GM12873 (cell line): ENCODE data around the gene ACTRT2.

ENCODE experiments used
- TF ChIP-seq, protein P1 (sequence below): IDR thresholded peaks from 2 replicates; pipeline ENCODE4 v1.5.1; 2012; ENCODE audit warnings: low read depth, mild to moderate bottlenecking, moderate library complexity, low read length, control low read depth; ENCODE audit not compliant: insufficient read depth; ENCODE audit errors: missing control alignments

Gene ACTRT2

DNA sequence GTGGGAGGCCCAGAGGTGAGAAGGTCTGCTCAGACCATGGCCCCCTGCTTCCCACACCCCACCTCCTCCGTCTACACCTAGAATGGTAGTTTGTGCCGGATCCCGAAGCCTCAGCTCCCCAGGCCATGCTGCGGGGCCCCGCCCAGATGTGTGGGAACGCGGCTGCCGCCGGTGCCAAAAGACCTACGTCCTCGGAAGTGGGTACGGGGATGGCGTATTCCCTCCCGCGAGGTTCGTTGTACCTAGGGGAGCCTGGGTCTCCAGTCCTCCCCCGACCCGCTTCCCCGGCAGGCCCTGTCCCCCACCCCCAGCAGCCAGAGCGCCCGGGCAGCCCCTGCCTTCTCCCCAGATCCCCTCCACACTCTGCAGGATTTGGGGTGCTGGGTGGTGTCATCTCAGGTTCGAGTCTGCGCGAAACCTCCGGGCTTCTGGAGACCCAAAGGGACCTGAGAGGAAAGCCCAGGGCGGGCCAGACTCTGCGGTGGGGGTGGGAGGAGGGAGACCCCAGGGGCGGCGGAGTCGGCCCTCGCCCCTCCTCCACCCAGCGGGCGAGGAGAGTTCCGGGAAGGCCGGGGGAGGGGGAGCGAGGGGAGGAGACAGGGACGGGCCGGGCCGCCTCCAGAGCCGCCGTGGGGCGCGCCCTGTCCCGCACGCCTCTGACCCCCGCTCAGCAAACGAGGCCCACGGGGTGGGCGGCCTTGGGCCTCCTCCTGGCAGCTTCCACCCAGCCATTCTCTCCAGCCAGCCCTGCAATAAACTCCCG is 41.5 kb downstream of the ACTRT2 start:
- TF ChIP-seq, protein P1, sequence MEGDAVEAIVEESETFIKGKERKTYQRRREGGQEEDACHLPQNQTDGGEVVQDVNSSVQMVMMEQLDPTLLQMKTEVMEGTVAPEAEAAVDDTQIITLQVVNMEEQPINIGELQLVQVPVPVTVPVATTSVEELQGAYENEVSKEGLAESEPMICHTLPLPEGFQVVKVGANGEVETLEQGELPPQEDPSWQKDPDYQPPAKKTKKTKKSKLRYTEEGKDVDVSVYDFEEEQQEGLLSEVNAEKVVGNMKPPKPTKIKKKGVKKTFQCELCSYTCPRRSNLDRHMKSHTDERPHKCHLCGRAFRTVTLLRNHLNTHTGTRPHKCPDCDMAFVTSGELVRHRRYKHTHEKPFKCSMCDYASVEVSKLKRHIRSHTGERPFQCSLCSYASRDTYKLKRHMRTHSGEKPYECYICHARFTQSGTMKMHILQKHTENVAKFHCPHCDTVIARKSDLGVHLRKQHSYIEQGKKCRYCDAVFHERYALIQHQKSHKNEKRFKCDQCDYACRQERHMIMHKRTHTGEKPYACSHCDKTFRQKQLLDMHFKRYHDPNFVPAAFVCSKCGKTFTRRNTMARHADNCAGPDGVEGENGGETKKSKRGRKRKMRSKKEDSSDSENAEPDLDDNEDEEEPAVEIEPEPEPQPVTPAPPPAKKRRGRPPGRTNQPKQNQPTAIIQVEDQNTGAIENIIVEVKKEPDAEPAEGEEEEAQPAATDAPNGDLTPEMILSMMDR = no peak

DNA sequence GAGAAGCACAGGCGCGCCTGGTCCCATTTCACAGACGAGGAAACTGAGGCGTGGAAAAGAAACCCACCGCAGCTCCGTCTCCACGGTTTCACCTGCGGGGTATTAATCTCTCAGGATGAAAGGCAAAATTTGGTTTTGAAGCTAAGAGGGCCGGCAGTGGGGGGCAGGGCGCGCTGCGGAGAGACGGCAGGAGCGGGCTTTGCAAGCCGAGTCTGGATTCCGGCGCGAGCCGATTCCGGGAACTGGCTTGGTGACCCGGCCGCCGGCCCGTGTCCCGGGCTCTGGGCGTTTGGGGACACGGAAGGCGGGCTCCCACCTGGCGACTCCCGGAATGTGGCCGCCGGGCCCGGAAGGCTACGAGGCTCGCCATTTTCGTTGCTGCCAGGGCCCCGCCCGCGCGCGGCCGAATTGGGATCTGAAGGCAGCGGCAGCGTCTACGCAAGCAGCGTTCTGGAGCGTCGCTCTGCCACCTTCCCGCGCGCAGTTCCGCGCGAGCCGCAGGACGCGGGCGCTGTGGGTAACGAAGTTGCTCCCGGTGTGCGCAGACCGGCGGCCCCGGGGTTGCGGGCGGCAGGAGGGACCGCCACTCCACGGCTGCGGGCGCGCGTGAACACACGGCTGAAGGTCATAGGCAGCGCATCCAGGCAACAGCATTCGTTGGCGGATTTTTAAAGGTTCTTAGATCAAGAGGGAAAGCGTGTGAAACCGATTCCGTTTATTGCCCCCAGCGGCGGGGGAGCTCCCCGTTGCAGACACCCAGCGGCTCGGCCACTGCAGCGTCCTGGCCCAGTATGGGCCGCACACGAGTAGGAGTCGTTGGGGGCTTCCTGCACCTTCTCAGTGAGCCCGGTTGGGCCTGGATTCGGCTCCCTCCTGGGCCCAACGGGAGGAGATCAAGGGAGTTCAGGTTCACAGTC is 42.4 kb downstream of the ACTRT2 start:
- TF ChIP-seq, protein P1 = no peak

DNA sequence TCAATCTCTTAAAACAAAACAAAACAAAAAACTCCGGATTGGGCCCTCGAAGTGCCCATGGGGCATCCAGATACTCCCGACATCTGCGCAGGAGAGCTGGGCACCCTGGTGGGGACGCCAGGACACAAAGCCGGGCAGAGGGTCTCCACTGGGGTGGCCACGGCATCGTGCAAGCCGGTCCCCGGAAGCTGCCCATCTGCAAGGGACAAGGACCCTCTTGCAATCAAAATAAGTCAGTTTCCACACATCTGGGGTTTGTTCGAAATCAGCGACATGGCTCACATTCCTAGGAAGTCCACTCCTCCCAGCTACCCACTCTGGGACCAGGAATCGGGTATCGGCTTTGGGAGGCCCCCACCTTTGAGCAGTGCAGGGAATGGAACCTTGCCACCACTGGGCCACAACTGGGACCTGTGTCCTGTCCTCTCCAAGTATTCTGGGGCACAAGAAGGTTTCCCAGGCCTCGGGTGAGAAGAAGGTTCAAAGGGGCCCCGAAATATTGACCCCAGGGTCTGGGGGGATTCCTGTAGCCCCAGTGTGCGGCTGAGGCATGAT is 43.1 kb downstream of the ACTRT2 start:
- TF ChIP-seq, protein P1 = no peak

DNA sequence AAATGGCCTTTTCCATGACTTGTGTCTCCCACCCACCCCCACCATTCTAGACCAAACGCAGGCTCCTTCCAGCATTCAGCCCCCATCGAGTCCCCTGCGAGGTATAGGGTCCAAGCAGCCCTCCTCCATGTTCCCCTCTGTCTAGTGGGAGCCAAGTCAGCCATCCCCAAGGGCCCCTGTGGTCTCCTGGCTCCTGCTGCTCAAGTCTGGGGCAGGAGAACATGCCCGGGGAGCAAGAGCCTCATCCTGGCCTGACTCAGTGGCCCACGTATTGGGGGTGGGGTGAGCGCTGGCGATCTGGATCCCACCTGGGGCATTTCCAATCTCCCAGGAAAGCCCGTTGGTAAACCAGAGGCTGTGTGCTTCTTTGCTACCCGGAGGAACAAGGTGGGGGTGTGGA is 43.6 kb downstream of the ACTRT2 start:
- TF ChIP-seq, protein P1 = no peak

DNA sequence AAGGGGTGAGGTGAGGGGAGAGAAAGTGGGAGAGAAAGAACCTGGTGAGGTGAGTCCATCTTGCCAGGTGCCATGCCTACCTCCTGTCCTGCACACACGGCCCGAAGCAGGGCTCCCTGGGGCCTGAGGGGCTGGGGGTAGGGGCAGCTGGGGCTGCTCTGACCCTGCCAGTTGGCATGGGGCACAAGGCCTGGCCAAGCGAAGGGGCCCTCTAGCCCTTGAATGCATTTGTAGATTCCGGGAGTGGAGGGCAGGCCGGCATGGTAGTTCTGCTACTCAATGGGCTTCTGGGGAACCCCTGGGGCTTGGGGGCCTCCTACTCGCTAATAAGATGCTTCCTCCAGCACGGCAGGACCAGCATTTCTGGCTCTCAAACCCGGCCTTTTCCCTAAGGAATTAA is 44.1 kb downstream of the ACTRT2 start:
- TF ChIP-seq, protein P1 = no peak

DNA sequence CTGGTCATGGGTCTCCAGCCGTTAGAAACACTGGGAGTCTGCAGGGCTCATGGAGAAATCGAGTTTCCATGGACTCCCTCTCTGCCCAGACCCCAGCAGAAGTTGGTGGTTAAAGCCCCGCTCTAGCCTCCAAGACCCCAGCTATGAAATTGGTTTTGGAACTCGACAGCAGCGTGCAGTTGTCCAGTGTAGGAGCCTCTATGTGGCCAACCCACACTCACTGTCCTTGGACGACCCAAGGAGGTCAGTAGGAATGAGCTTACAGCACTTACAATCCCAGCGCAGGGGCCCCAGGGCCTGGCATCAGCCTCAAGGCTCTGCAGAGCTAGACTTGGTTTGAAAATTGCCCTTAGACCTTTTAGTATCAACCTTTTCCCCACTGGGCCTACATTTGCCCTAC is 44.5 kb downstream of the ACTRT2 start:
- TF ChIP-seq, protein P1 = no peak

DNA sequence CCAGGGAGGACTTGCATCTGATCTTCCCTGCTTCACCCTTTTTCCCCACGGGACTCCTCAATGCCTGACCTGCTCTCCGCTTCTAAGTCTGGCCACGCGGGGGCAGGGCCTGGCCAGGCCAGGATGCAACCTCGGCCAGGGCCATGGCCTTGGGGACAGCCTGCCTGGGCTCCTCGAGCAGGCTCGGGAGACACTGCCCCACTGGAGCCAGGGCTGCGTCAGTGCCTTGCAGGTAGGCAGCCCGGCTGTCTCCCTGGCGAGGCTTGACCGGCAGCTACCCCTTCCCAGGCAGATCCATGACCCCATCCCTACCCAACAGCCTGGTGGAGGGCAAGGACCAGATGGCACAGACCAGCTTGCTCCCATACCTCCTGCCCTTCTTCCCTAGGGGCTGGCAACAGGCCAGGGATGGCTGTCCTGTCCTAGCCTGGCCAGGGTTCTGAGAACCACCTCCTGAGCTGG is 45.0 kb downstream of the ACTRT2 start:
- TF ChIP-seq, protein P1 = no peak
